H1 (cell line): ENCODE measurements around the gene COL12A1.

ENCODE experiments used
- CBX5 ChIP-seq: fragments of 300-800, 300-1000 bp; sonication (generic); IDR thresholded peaks from 2 replicates; pipeline ENCODE4 v1.7.1; 2016; ENCODE audit warnings: antibody characterized with exemption, low read length, low read depth
- CEBPB ChIP-seq: IDR thresholded peaks from 2 replicates; pipeline ENCODE4 v1.6.1; 2012; ENCODE audit warnings: low read depth, low read length
- GABPA ChIP-seq: IDR thresholded peaks from 2 replicates; pipeline ENCODE4 v1.6.1; 2011; ENCODE audit warnings: mild to moderate bottlenecking, low read length, moderate library complexity, borderline replicate concordance; ENCODE audit not compliant: insufficient read depth
- POLR2A ChIP-seq, 2 experiments: IDR thresholded peaks; 1 replicate in 1 of 2; 2 replicates in 1 of 2; pipeline ENCODE4 v1.6.1; 2011; ENCODE audit warnings: low read depth in 2 of 2, low read length in 2 of 2, mild to moderate bottlenecking in 2 of 2; ENCODE audit errors: control extremely low read depth in 1 of 2
- TF ChIP-seq, protein P1 (sequence below): IDR thresholded peaks from 2 replicates; pipeline ENCODE4 v1.6.1; 2011; ENCODE audit warnings: low read length, improper control_type of control experiment
- TF ChIP-seq, protein P2 (sequence below), 3 experiments: IDR thresholded peaks; 1 replicate in 2 of 3; 2 replicates in 1 of 3; pipeline versions ENCODE4 v1.5.1 to v1.6.1; 2011; ENCODE audit warnings: low read length in 3 of 3, mild to moderate bottlenecking in 3 of 3, inconsistent platforms in 2 of 3, low read depth in 1 of 3, moderate library complexity in 1 of 3; ENCODE audit not compliant: insufficient read depth in 1 of 3; ENCODE audit errors: control extremely low read depth in 1 of 3

DNA sequence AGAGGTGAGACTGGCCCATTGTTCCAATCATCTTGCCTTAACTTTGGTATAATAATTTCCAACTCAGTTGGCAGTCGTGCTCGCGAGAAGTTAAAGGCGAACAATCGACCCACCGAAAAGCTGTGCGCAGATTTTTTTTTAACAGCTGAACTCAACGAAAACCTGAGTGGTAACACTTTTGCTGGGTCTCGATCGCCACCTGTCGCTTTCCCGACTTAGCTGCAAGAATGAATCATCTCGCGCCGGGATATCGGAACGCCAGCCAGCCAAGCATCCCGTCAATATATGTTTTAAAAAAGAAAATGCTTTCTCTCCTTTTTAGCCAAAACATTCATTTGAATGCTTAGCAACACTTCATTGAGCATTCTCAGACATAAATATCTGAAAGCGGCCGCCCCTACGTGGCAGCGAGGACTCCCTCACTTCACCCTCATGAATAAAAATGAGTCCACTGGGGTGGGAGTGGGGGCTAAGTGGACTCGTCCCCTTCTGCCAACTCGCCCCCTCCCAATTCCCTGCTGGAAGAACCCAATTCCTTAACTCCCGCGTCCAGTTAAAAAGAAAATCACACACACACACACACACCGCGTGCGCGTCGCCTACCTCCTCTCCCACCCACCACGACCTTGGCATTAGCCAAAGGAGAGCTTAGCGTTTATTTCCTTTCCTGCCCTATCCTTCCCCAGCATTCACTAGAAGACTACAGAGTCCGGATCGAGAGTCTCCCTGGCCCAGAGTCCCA is 1.5 kb downstream of the COL12A1 start:
- TF ChIP-seq, protein P1, sequence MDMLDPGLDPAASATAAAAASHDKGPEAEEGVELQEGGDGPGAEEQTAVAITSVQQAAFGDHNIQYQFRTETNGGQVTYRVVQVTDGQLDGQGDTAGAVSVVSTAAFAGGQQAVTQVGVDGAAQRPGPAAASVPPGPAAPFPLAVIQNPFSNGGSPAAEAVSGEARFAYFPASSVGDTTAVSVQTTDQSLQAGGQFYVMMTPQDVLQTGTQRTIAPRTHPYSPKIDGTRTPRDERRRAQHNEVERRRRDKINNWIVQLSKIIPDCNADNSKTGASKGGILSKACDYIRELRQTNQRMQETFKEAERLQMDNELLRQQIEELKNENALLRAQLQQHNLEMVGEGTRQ: no peak
- TF ChIP-seq POLR2A (IDR thresholded peaks at IDR 0.05; ENCODE audit: control extremely low read depth in 1 of 2, low read depth in 2 of 2, low read length in 2 of 2) (no peak), CBX5 (no peak), GABPA (no peak), CEBPB (no peak)
- TF ChIP-seq, protein P2, sequence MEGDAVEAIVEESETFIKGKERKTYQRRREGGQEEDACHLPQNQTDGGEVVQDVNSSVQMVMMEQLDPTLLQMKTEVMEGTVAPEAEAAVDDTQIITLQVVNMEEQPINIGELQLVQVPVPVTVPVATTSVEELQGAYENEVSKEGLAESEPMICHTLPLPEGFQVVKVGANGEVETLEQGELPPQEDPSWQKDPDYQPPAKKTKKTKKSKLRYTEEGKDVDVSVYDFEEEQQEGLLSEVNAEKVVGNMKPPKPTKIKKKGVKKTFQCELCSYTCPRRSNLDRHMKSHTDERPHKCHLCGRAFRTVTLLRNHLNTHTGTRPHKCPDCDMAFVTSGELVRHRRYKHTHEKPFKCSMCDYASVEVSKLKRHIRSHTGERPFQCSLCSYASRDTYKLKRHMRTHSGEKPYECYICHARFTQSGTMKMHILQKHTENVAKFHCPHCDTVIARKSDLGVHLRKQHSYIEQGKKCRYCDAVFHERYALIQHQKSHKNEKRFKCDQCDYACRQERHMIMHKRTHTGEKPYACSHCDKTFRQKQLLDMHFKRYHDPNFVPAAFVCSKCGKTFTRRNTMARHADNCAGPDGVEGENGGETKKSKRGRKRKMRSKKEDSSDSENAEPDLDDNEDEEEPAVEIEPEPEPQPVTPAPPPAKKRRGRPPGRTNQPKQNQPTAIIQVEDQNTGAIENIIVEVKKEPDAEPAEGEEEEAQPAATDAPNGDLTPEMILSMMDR (IDR thresholded peaks at IDR 0.05; ENCODE audit: control extremely low read depth in 1 of 3, insufficient read depth in 1 of 3, low read depth in 1 of 3, low read length in 3 of 3): peak; percentile 71 to 73 (median 72)
